ENCODE results near the gene PRDM16.

PRDM16 gene

DNA sequence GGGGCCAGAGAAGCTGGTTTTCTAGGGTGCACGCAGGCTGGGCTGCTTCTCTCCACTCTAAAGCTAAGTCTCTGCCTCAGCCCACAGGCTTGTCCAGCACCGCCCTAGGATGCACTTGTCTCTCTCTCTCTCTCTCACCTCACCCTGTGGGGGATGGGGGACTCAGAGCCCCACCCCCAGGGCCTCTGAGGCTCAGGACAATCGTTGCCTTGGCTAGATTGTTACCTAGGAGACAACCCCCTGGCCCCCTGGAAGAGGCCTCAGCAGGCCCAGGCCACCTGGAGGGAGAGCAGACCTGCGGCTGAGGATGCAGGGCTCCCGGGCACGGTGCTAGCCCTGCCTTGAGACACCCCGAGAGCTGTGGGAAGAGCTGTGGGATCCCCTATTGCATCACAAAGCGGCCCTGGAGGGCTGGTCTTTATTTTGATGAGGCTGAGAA lies 47.8 kb upstream of the PRDM16 start, which contains the start of gene ACTRT2:
Gene ACTRT2, plus strand, starts transcription at position 235 of the 439 bp plus-strand sequence. CDS start 220 bp downstream, outside the sequence.
- Histone ChIP-seq H3K14ac (ENCODE audit: low read length) (peak within 1 kb of the TSS; percentile 26), H3K9me3 (replicated peaks in 1 of 2; ENCODE audit: control insufficient read depth in 2 of 2, insufficient read depth in 1 of 2, low read depth in 1 of 2, low read length in 2 of 2) (peaks cover 0 to 10% of the 10 kb centered on the region in 2 donors), H3K4ac (ENCODE audit: low read length) (peak within 1 kb of the TSS; percentile 95), H2BK15ac (ENCODE audit: low read length) (peak within 1 kb of the TSS; percentile 99), H3K4me3 (ENCODE audit: low read length in 2 of 2) (no peak within 1 kb of the TSS), H2BK120ac (ENCODE audit: low read depth, low read length) (peak within 1 kb of the TSS; percentile 4), H3K4me2 (ENCODE audit: insufficient read depth, low read length, poor library complexity, severe bottlenecking) (no peak within 1 kb of the TSS), H3K9ac (ENCODE audit: low read depth, low read length, poor library complexity) (no peak within 1 kb of the TSS), H3K18ac (ENCODE audit: low read length) (peak within 1 kb of the TSS; percentile 88), H2BK5ac (ENCODE audit: low read length) (peak within 1 kb of the TSS; percentile 47), H3K27ac (replicated peaks; ENCODE audit: low read length) (no peak within 1 kb of the TSS), H3K27me3 (ENCODE audit: control insufficient read depth in 3 of 3, insufficient read depth in 3 of 3, low read depth in 1 of 3, low read length in 3 of 3) (no peaks in the 10 kb centered on the region), H2AFZ (ENCODE audit: low read length) (no peak within 1 kb of the TSS), H3K79me1 (ENCODE audit: low read depth, low read length) (no peaks in the 10 kb centered on the region), H2BK12ac (ENCODE audit: low read length) (peak within 1 kb of the TSS; percentile 48), H4K91ac (ENCODE audit: low read depth, low read length, poor library complexity) (peak within 1 kb of the TSS; percentile 48), H3K4me1 (ENCODE audit: control insufficient read depth in 2 of 2, insufficient read depth in 1 of 2, low read depth in 1 of 2, low read length in 2 of 2) (peaks cover 2 to 12% of the 10 kb centered on the region in 2 donors), H3K23ac (ENCODE audit: low read depth, low read length, poor library complexity) (peak within 1 kb of the TSS; percentile 86), H2AK5ac (ENCODE audit: low read depth, low read length) (peak within 1 kb of the TSS; percentile 82), H3K36me3 (replicated peaks in 1 of 2; ENCODE audit: control insufficient read depth in 2 of 2, insufficient read depth in 2 of 2, low read length in 2 of 2) (no peaks in the 10 kb centered on the region), H4K8ac (ENCODE audit: low read depth, low read length) (no peak within 1 kb of the TSS)
- no CpG with 5 or more reads among the region's 8 CpGs for WGBS, 2 donors (ENCODE audit: extremely low coverage in 2 of 2, insufficient read length in 2 of 2, insufficient replicate concordance in 1 of 2)
- DNase-seq (ENCODE audit: low spot score) = peak; percentile 11

DNA sequence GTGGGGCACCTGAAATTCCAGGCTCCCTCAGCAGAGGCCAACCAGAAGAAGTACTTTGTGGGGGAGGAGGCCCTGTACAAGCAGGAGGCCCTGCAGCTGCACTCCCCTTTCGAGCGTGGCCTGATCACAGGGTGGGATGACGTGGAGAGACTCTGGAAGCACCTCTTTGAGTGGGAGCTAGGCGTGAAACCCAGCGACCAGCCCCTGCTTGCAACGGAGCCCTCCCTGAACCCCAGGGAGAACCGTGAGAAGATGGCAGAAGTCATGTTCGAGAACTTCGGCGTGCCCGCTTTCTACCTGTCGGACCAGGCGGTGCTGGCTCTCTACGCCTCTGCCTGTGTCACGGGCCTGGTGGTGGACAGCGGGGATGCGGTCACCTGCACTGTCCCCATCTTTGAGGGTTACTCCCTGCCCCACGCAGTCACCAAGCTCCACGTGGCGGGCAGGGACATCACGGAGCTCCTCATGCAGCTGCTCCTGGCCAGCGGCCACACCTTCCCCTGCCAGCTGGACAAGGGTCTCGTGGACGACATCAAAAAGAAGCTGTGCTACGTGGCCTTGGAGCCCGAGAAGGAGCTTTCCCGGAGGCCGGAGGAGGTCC lies 47.1 kb upstream of the PRDM16 start:
- no peak overlapping the region for H2AFZ ChIP-seq (ENCODE audit: low read length)
- H3K4me2 ChIP-seq (ENCODE audit: insufficient read depth, low read length, poor library complexity, severe bottlenecking) = no peak overlapping the region
- H2BK5ac ChIP-seq (ENCODE audit: low read length) = peak overlapping the region; percentile 47
- no peak overlapping the region for H3K4me3 ChIP-seq (ENCODE audit: low read length in 2 of 2)
- peak overlapping the region; percentile 86 for H3K23ac ChIP-seq (ENCODE audit: low read depth, low read length, poor library complexity)
- no peaks in the 10 kb centered on the region for H3K79me1 ChIP-seq (ENCODE audit: low read depth, low read length)
- DNase-seq (ENCODE audit: low spot score) = no peak
- peaks cover 0 to 14% of the 10 kb centered on the region in 2 donors for H3K9me3 ChIP-seq (replicated peaks in 1 of 2; ENCODE audit: control insufficient read depth in 2 of 2, insufficient read depth in 1 of 2, low read depth in 1 of 2, low read length in 2 of 2)
- no peak overlapping the region for H4K8ac ChIP-seq (ENCODE audit: low read depth, low read length)
- H3K36me3 ChIP-seq (replicated peaks in 1 of 2; ENCODE audit: control insufficient read depth in 2 of 2, insufficient read depth in 2 of 2, low read length in 2 of 2) = no peaks in the 10 kb centered on the region
- no peak overlapping the region for H3K27ac ChIP-seq (replicated peaks; ENCODE audit: low read length)
- peak overlapping the region; percentile 84 for H2BK15ac ChIP-seq (ENCODE audit: low read length)
- peaks cover 2 to 12% of the 10 kb centered on the region in 2 donors for H3K4me1 ChIP-seq (ENCODE audit: control insufficient read depth in 2 of 2, insufficient read depth in 1 of 2, low read depth in 1 of 2, low read length in 2 of 2)
- no peaks in the 10 kb centered on the region for H3K27me3 ChIP-seq (ENCODE audit: control insufficient read depth in 3 of 3, insufficient read depth in 3 of 3, low read depth in 1 of 3, low read length in 3 of 3)
- no peak overlapping the region for H3K9ac ChIP-seq (ENCODE audit: low read depth, low read length, poor library complexity)
- H2BK120ac ChIP-seq (ENCODE audit: low read depth, low read length) = peak overlapping the region; percentile 4
- H3K18ac ChIP-seq (ENCODE audit: low read length) = peak overlapping the region; percentile 87
- H3K14ac ChIP-seq (ENCODE audit: low read length) = no peak overlapping the region
- H2BK12ac ChIP-seq (ENCODE audit: low read length) = peak overlapping the region; percentile 48
- H3K4ac ChIP-seq (ENCODE audit: low read length) = peak overlapping the region; percentile 95
- H2AK5ac ChIP-seq (ENCODE audit: low read depth, low read length) = peak overlapping the region; percentile 82
- peak overlapping the region; percentile 48 for H4K91ac ChIP-seq (ENCODE audit: low read depth, low read length, poor library complexity)
- no CpG with 5 or more reads among the region's 28 CpGs for WGBS, 2 donors (ENCODE audit: extremely low coverage in 2 of 2, insufficient read length in 2 of 2, insufficient replicate concordance in 1 of 2)

DNA sequence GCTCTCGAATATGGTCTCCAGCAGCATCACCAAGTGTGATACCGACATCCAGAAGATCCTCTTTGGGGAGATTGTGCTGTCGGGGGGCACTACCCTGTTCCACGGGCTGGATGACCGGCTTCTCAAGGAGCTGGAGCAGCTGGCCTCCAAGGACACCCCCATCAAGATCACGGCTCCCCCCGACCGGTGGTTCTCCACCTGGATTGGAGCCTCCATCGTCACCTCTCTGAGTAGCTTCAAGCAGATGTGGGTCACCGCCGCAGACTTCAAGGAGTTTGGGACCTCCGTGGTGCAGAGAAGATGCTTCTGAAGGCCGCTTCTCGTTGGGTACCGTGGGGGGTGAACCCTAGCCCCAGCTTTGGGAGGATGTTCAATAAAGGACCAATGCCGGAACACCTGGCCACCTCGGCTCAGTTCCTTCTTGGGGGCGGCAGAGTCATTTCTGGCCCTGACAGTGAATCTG lies 46.5 kb upstream of the PRDM16 start:
- no peak overlapping the region for H4K91ac ChIP-seq (ENCODE audit: low read depth, low read length, poor library complexity)
- H2BK120ac ChIP-seq (ENCODE audit: low read depth, low read length) = no peak overlapping the region
- peak overlapping the region; percentile 84 for H2BK15ac ChIP-seq (ENCODE audit: low read length)
- no peak overlapping the region for H2AK5ac ChIP-seq (ENCODE audit: low read depth, low read length)
- H3K9ac ChIP-seq (ENCODE audit: low read depth, low read length, poor library complexity) = no peak overlapping the region
- no peak overlapping the region for H3K4ac ChIP-seq (ENCODE audit: low read length)
- no peak overlapping the region for H4K8ac ChIP-seq (ENCODE audit: low read depth, low read length)
- no peak overlapping the region for H2BK12ac ChIP-seq (ENCODE audit: low read length)
- H3K4me1 ChIP-seq (ENCODE audit: control insufficient read depth in 2 of 2, insufficient read depth in 1 of 2, low read depth in 1 of 2, low read length in 2 of 2) = peaks cover 2 to 12% of the 10 kb centered on the region in 2 donors
- H3K9me3 ChIP-seq (replicated peaks in 1 of 2; ENCODE audit: control insufficient read depth in 2 of 2, insufficient read depth in 1 of 2, low read depth in 1 of 2, low read length in 2 of 2) = peaks cover 0 to 14% of the 10 kb centered on the region in 2 donors
- peak overlapping the region; percentile 47 for H2BK5ac ChIP-seq (ENCODE audit: low read length)
- no peak overlapping the region for H3K27ac ChIP-seq (replicated peaks; ENCODE audit: low read length)
- no peaks in the 10 kb centered on the region for H3K27me3 ChIP-seq (ENCODE audit: control insufficient read depth in 3 of 3, insufficient read depth in 3 of 3, low read depth in 1 of 3, low read length in 3 of 3)
- H3K4me2 ChIP-seq (ENCODE audit: insufficient read depth, low read length, poor library complexity, severe bottlenecking) = no peak overlapping the region
- H3K14ac ChIP-seq (ENCODE audit: low read length) = no peak overlapping the region
- no peaks in the 10 kb centered on the region for H3K36me3 ChIP-seq (replicated peaks in 1 of 2; ENCODE audit: control insufficient read depth in 2 of 2, insufficient read depth in 2 of 2, low read length in 2 of 2)
- no CpG with 5 or more reads among the region's 18 CpGs for whole genome bisulfite sequencing, 2 donors (ENCODE audit: extremely low coverage in 2 of 2, insufficient read length in 2 of 2, insufficient replicate concordance in 1 of 2)
- no peak overlapping the region for H3K4me3 ChIP-seq (ENCODE audit: low read length in 2 of 2)
- no peak for DNase-seq (ENCODE audit: low spot score)
- H2AFZ ChIP-seq (ENCODE audit: low read length) = no peak overlapping the region
- peak overlapping the region; percentile 32 for H3K18ac ChIP-seq (ENCODE audit: low read length)
- no peak overlapping the region for H3K23ac ChIP-seq (ENCODE audit: low read depth, low read length, poor library complexity)
- no peaks in the 10 kb centered on the region for H3K79me1 ChIP-seq (ENCODE audit: low read depth, low read length)

DNA sequence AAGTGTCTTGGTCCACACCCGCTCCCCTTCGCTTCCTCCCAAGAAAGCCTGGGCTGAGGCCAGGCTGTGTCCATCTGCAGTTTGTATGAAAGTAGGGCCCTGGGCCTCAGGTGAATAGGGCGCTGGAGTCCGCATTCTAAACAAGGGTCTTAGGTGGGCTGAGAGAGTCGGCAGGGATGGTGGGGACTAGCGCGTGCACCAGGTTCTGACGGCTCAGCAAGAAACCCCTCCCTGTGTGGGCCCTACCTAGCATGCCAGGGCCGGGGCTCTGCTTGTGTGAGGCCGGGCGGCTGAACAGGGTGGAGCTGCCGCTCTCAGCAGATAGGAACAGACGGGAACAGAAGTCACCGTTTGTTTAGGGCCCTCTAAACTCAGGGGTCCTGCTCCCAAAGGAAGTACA lies 46.0 kb upstream of the PRDM16 start:
- no peak overlapping the region for H2BK12ac ChIP-seq (ENCODE audit: low read length)
- H2BK15ac ChIP-seq (ENCODE audit: low read length) = no peak overlapping the region
- no peak overlapping the region for H3K4ac ChIP-seq (ENCODE audit: low read length)
- no CpG with 5 or more reads among the region's 14 CpGs for WGBS, 2 donors (ENCODE audit: extremely low coverage in 2 of 2, insufficient read length in 2 of 2, insufficient replicate concordance in 1 of 2)
- no peak overlapping the region for H3K23ac ChIP-seq (ENCODE audit: low read depth, low read length, poor library complexity)
- no peak for DNase-seq (ENCODE audit: low spot score)
- no peak overlapping the region for H3K18ac ChIP-seq (ENCODE audit: low read length)
- H4K8ac ChIP-seq (ENCODE audit: low read depth, low read length) = no peak overlapping the region
- H3K36me3 ChIP-seq (replicated peaks in 1 of 2; ENCODE audit: control insufficient read depth in 2 of 2, insufficient read depth in 2 of 2, low read length in 2 of 2) = no peaks in the 10 kb centered on the region
- no peak overlapping the region for H2BK120ac ChIP-seq (ENCODE audit: low read depth, low read length)
- H2AK5ac ChIP-seq (ENCODE audit: low read depth, low read length) = no peak overlapping the region
- no peaks in the 10 kb centered on the region for H3K27me3 ChIP-seq (ENCODE audit: control insufficient read depth in 3 of 3, insufficient read depth in 3 of 3, low read depth in 1 of 3, low read length in 3 of 3)
- no peak overlapping the region for H3K4me2 ChIP-seq (ENCODE audit: insufficient read depth, low read length, poor library complexity, severe bottlenecking)
- H3K9ac ChIP-seq (ENCODE audit: low read depth, low read length, poor library complexity) = no peak overlapping the region
- H2BK5ac ChIP-seq (ENCODE audit: low read length) = peak overlapping the region; percentile 47
- H3K27ac ChIP-seq (replicated peaks; ENCODE audit: low read length) = no peak overlapping the region
- no peak overlapping the region for H4K91ac ChIP-seq (ENCODE audit: low read depth, low read length, poor library complexity)
- no peak overlapping the region for H3K4me3 ChIP-seq (ENCODE audit: low read length in 2 of 2)
- H3K4me1 ChIP-seq (ENCODE audit: control insufficient read depth in 2 of 2, insufficient read depth in 1 of 2, low read depth in 1 of 2, low read length in 2 of 2) = peaks cover 2 to 12% of the 10 kb centered on the region in 2 donors
- peaks cover 0 to 10% of the 10 kb centered on the region in 2 donors for H3K9me3 ChIP-seq (replicated peaks in 1 of 2; ENCODE audit: control insufficient read depth in 2 of 2, insufficient read depth in 1 of 2, low read depth in 1 of 2, low read length in 2 of 2)
- no peak overlapping the region for H3K14ac ChIP-seq (ENCODE audit: low read length)
- H2AFZ ChIP-seq (ENCODE audit: low read length) = no peak overlapping the region
- H3K79me1 ChIP-seq (ENCODE audit: low read depth, low read length) = no peaks in the 10 kb centered on the region

Data from neuronal stem cell (in vitro differentiated cells).